H1 (cell line): Measurements from ENCODE around the gene JAG1. TPM values are rescaled to one million over a fixed set of nuclear protein-coding genes. Genes with fewer than 3 reads are reported as not detected.

Source experiments
- CTCF ChIA-PET: fragments of 300-600 bp; sonication (Branson Sonifier 250); formaldehyde crosslinking; loops from one replicate; lab custom pipeline; 2021; ENCODE audit not compliant: partially characterized antibody; lab: Charles Lee
- POLR2A ChIA-PET: fragments of 300-600 bp; sonication (Branson Sonifier 250); formaldehyde crosslinking; loops from one replicate; lab custom pipeline; 2021; ENCODE audit warnings: inconsistent platforms; ENCODE audit not compliant: partially characterized antibody; lab: Charles Lee
- DNase-seq, 2 experiments: peaks; one replicate each; pipeline versions ENCODE4 v3.0.0 to v3.0.0-alpha.2; 2010 to 2022; ENCODE audit warnings: low spot score in 2 of 2, low read depth in 1 of 2, mixed read lengths in 1 of 2
- FAIRE-seq: peaks from 2 replicates; lab custom pipeline; 2011; peaks lifted over from hg19 to GRCh38; lab: Jason Lieb, UNC
- H2AFZ ChIP-seq: 2 replicates; pipeline ENCODE4 v1.8.1; 2012; ENCODE audit warnings: low read length, inconsistent platforms
- H2AK5ac ChIP-seq: 2 replicates; pipeline ENCODE4 v1.6.1; 2013; ENCODE audit warnings: low read depth, low read length
- H2BK120ac ChIP-seq: replicated peaks from 2 replicates; pipeline ENCODE3; 2013; ENCODE audit warnings: low read depth, low read length, inconsistent platforms
- H2BK12ac ChIP-seq: 2 replicates; pipeline ENCODE4 v1.6.1; 2013; ENCODE audit warnings: low read depth, low read length
- H2BK15ac ChIP-seq: 2 replicates; pipeline ENCODE4 v1.6.1; 2013; ENCODE audit warnings: low read length
- H2BK20ac ChIP-seq: 2 replicates; pipeline ENCODE4 v1.6.1; 2013; ENCODE audit warnings: low read length
- H2BK5ac ChIP-seq: 2 replicates; pipeline ENCODE4 v1.6.1; 2013; ENCODE audit warnings: low read depth, low read length
- H3K14ac ChIP-seq: 2 replicates; pipeline ENCODE4 v1.6.1; 2013; ENCODE audit warnings: inconsistent platforms; ENCODE audit not compliant: insufficient read length
- H3K18ac ChIP-seq: 2 replicates; pipeline ENCODE4 v1.6.1; 2013; ENCODE audit warnings: low read length; ENCODE audit errors: extremely low read depth
- H3K23ac ChIP-seq: 2 replicates; pipeline ENCODE4 v1.6.1; 2013; ENCODE audit warnings: inconsistent platforms; ENCODE audit not compliant: insufficient read length
- H3K23me2 ChIP-seq: 2 replicates; pipeline ENCODE4 v1.6.1; 2013; ENCODE audit warnings: low read depth, low read length
- H3K27ac ChIP-seq: 2 replicates; pipeline ENCODE4 v1.6.1; 2011; ENCODE audit warnings: low read depth, low read length, inconsistent platforms
- H3K27me3 ChIP-seq, 4 experiments: replicated peaks in 1 of 4; 1 replicate in 1 of 4; 2 replicates in 3 of 4; pipeline versions ENCODE4 v1.6.1 to v1.8.1; 2011 to 2013; ENCODE audit warnings: low read length in 3 of 4, mild to moderate bottlenecking in 3 of 4, inconsistent platforms in 2 of 4, mixed read lengths in 2 of 4, moderate library complexity in 1 of 4; ENCODE audit not compliant: control insufficient read depth in 3 of 4, insufficient read depth in 3 of 4; ENCODE audit errors: extremely low read depth in 1 of 4
- H3K36me3 ChIP-seq, 4 experiments: 2 replicates each; pipeline versions ENCODE4 v1.6.1 to v1.8.1; 2011 to 2013; ENCODE audit warnings: mild to moderate bottlenecking in 4 of 4, low read length in 3 of 4, moderate library complexity in 2 of 4, control low read depth in 1 of 4, inconsistent platforms in 1 of 4; ENCODE audit not compliant: insufficient read depth in 4 of 4, control insufficient read depth in 2 of 4
- H3K4ac ChIP-seq: replicated peaks from 2 replicates; pipeline ENCODE3; 2013; ENCODE audit warnings: low read length, low read depth, mixed read lengths, inconsistent platforms; ENCODE audit not compliant: insufficient read length
- H3K4me1 ChIP-seq, 4 experiments: replicated peaks in 1 of 4; 1 replicate in 1 of 4; 2 replicates in 3 of 4; pipeline versions ENCODE4 v1.6.1 to v1.8.1; 2011 to 2013; ENCODE audit warnings: low read length in 3 of 4, inconsistent platforms in 2 of 4, mixed read lengths in 1 of 4; ENCODE audit not compliant: insufficient read depth in 4 of 4, control insufficient read depth in 3 of 4
- H3K4me2 ChIP-seq, 2 experiments: 2 replicates each; pipeline versions ENCODE4 v1.6.1 to v1.8.1; 2011 to 2013; ENCODE audit warnings: low read depth in 2 of 2, low read length in 2 of 2, control low read depth in 1 of 2, inconsistent platforms in 1 of 2, mild to moderate bottlenecking in 1 of 2; ENCODE audit not compliant: insufficient read depth in 1 of 2
- H3K4me3 ChIP-seq, 4 experiments: fragments of 200-600, 300-600 bp in 1 of 4; sonication (generic), shearing (Covaris generic), sonication (Bioruptor Twin) in 1 of 4; 2 replicates each; pipeline versions ENCODE4 v1.5.1 to v1.8.1; 2011 to 2016; ENCODE audit warnings: low read length in 4 of 4, low read depth in 3 of 4, control low read depth in 2 of 4, inconsistent platforms in 2 of 4, mild to moderate bottlenecking in 2 of 4, mixed read lengths in 1 of 4, moderate library complexity in 1 of 4; ENCODE audit not compliant: insufficient read depth in 2 of 4; ENCODE audit errors: extremely low read depth in 1 of 4
- H3K56ac ChIP-seq: replicated peaks from 2 replicates; pipeline ENCODE3; 2013; ENCODE audit warnings: low read depth, mild to moderate bottlenecking, mixed read lengths, low read length, inconsistent platforms; ENCODE audit not compliant: insufficient read length
- H3K79me1 ChIP-seq: 2 replicates; pipeline ENCODE4 v1.6.1; 2013; ENCODE audit warnings: low read depth, low read length, control low read depth
- H3K79me2 ChIP-seq, 2 experiments: 2 replicates each; pipeline versions ENCODE4 v1.6.1 to v1.8.1; 2012 to 2013; ENCODE audit warnings: low read length in 2 of 2, mild to moderate bottlenecking in 2 of 2, inconsistent platforms in 1 of 2; ENCODE audit not compliant: insufficient read depth in 2 of 2, control insufficient read depth in 1 of 2
- H3K9ac ChIP-seq, 4 experiments: replicated peaks in 1 of 4; 1 replicate in 1 of 4; 2 replicates in 3 of 4; pipeline versions ENCODE4 v1.6.1 to v1.8.1; 2011 to 2013; ENCODE audit warnings: low read depth in 3 of 4, low read length in 3 of 4, control low read depth in 2 of 4, mild to moderate bottlenecking in 2 of 4, moderate library complexity in 2 of 4, inconsistent platforms in 1 of 4; ENCODE audit errors: extremely low read depth in 1 of 4
- H3K9me3 ChIP-seq, 2 experiments: 2 replicates each; pipeline versions ENCODE4 v1.6.1 to v1.8.1; 2012 to 2013; ENCODE audit warnings: mild to moderate bottlenecking in 2 of 2, moderate library complexity in 2 of 2, control low read depth in 1 of 2, inconsistent platforms in 1 of 2, low read depth in 1 of 2, low read length in 1 of 2, mixed read lengths in 1 of 2; ENCODE audit not compliant: insufficient read depth in 2 of 2
- H4K20me1 ChIP-seq, 2 experiments: replicated peaks in 1 of 2; 2 replicates each; pipeline versions ENCODE3 to v1.8.1; 2011 to 2013; ENCODE audit warnings: inconsistent platforms in 2 of 2, low read length in 2 of 2, mild to moderate bottlenecking in 1 of 2; ENCODE audit not compliant: insufficient read depth in 2 of 2, control insufficient read depth in 1 of 2
- H4K5ac ChIP-seq: 2 replicates; pipeline ENCODE4 v1.6.1; 2013; ENCODE audit warnings: low read length, low read depth, mixed read lengths, inconsistent platforms; ENCODE audit not compliant: insufficient read length
- H4K8ac ChIP-seq: 2 replicates; pipeline ENCODE4 v1.8.0; 2013; ENCODE audit warnings: mild to moderate bottlenecking, moderate library complexity, low read length, inconsistent platforms; ENCODE audit not compliant: insufficient read depth; ENCODE audit errors: extremely low read depth
- H4K91ac ChIP-seq: replicated peaks from 2 replicates; pipeline ENCODE3; 2013; ENCODE audit warnings: low read length, mixed read lengths, inconsistent platforms; ENCODE audit not compliant: insufficient read length
- BACH1 ChIP-seq: IDR thresholded peaks from 2 replicates; pipeline ENCODE4 v1.6.1; 2012; ENCODE audit warnings: low read length, improper control_type of control experiment
- EGR1 ChIP-seq: IDR thresholded peaks from 2 replicates; pipeline ENCODE4 v1.6.1; 2011; ENCODE audit warnings: low read depth, low read length, borderline replicate concordance
- EP300 ChIP-seq, 2 experiments: IDR thresholded peaks; 1 replicate in 1 of 2; 2 replicates in 1 of 2; pipeline ENCODE4 v1.6.1; 2011 to 2012; ENCODE audit warnings: low read depth in 2 of 2, low read length in 2 of 2, mild to moderate bottlenecking in 2 of 2, borderline replicate concordance in 1 of 2, inconsistent platforms in 1 of 2, moderate library complexity in 1 of 2
- HDAC2 ChIP-seq, 2 experiments: fragments of 300-600 bp in 1 of 2; sonication (generic) in 1 of 2; IDR thresholded peaks; 2 replicates each; pipeline ENCODE4 v1.6.1; 2011 to 2012; ENCODE audit warnings: low read depth in 2 of 2, low read length in 2 of 2, mild to moderate bottlenecking in 2 of 2, moderate library complexity in 2 of 2, borderline replicate concordance in 1 of 2, inconsistent platforms in 1 of 2
- JUND ChIP-seq: IDR thresholded peaks from 2 replicates; pipeline ENCODE4 v1.6.1; 2011; ENCODE audit warnings: mild to moderate bottlenecking, improper control_type of control experiment, low read length
- KDM5A ChIP-seq: fragments of 200-600 bp; IDR thresholded peaks from 2 replicates; pipeline ENCODE4 v1.7.1; 2012; ENCODE audit warnings: mild to moderate bottlenecking, low read length, inconsistent platforms, mixed read lengths
- NRF1 ChIP-seq: IDR thresholded peaks from 2 replicates; pipeline ENCODE4 v1.6.1; 2011; ENCODE audit warnings: mild to moderate bottlenecking, low read depth, low read length, improper control_type of control experiment
- POLR2A ChIP-seq, 2 experiments: IDR thresholded peaks; 1 replicate in 1 of 2; 2 replicates in 1 of 2; pipeline ENCODE4 v1.6.1; 2011; ENCODE audit warnings: low read depth in 2 of 2, low read length in 2 of 2, mild to moderate bottlenecking in 2 of 2; ENCODE audit errors: control extremely low read depth in 1 of 2
- RXRA ChIP-seq: IDR thresholded peaks from 2 replicates; pipeline ENCODE4 v1.6.1; 2011; ENCODE audit warnings: low read depth, mild to moderate bottlenecking, low read length, moderate library complexity; ENCODE audit not compliant: insufficient read depth
- SAP30 ChIP-seq: fragments of 300-600 bp; sonication (generic); IDR thresholded peaks from 2 replicates; pipeline ENCODE4 v1.7.1; 2012; ENCODE audit warnings: low read length, moderate library complexity, mild to moderate bottlenecking, inconsistent platforms; ENCODE audit not compliant: insufficient read depth, insufficient replicate concordance
- SIRT6 ChIP-seq: IDR thresholded peaks from one replicate; pipeline ENCODE4 v1.7.1; 2012; ENCODE audit warnings: low read length, inconsistent platforms
- SP1 ChIP-seq: IDR thresholded peaks from 2 replicates; pipeline ENCODE4 v1.6.1; 2011; ENCODE audit warnings: low read depth, low read length
- SUZ12 ChIP-seq: fragments of 200-600 bp; sonication (generic); IDR thresholded peaks from 2 replicates; pipeline ENCODE4 v1.6.1; 2012; ENCODE audit warnings: mild to moderate bottlenecking, inconsistent platforms, low read length, moderate library complexity, mixed read lengths
- TBP ChIP-seq: IDR thresholded peaks from 2 replicates; pipeline ENCODE4 v1.6.1; 2011; ENCODE audit warnings: low read depth, low read length, improper control_type of control experiment
- ZNF274 ChIP-seq: IDR thresholded peaks from 2 replicates; pipeline ENCODE4 v1.7.0; 2012; ENCODE audit warnings: low read length, borderline replicate concordance; ENCODE audit errors: extremely low read depth
- whole genome bisulfite sequencing, 2 experiments: shearing (Covaris generic) in 1 of 2; methylation state at CpG; one replicate each; pipeline versions ENCODE4 v1.1.6 to v1.1.7; 2013 to 2015; ENCODE audit warnings: low lambda C conversion rate in 2 of 2, mixed read lengths in 2 of 2, inconsistent platforms in 1 of 2, low coverage in 1 of 2, missing lambda C conversion rate in 1 of 2; ENCODE audit not compliant: insufficient replicate concordance in 2 of 2, insufficient coverage in 1 of 2, insufficient read length in 1 of 2; ENCODE audit errors: extremely low coverage in 1 of 2, missing lambda C conversion rate in 1 of 2; 5-methylcytosine and 5-hydroxymethylcytosine counted together
- polyA plus RNA-seq, 7 experiments: library from polyadenylated mRNA; depleted of rRNA in 3 of 7; stranded (reverse) in 5 of 7; unstranded in 2 of 7; fragments of >200 nt in 5 of 7; fragments of 200-250 nt in 2 of 7; gene quantifications; 1 replicate in 5 of 7; 2 replicates in 1 of 7; 4 replicates in 1 of 7; pipeline versions ENCODE4 v1.2.1 to v1.2.3, GENCODE V29; 2011 to 2013; ENCODE audit warnings: missing spikeins in 2 of 7, mixed read lengths in 2 of 7
- total RNA-seq: library from RNA; stranded (reverse); fragmentation: NEBNext Ultra II Directional; extraction: Animal tissue kit (Norgen Biotek cat#: 25700); gene quantifications from 2 replicates; pipeline ENCODE4 v1.2.1, GENCODE V29; 2021

JAG1 gene
- total and polyA plus RNA-seq, 2 of the 8 experiments (the other 6 are each of a cell fraction or from before 2014, with no cell fraction given): 13.5 to 27.3 TPM

DNA sequence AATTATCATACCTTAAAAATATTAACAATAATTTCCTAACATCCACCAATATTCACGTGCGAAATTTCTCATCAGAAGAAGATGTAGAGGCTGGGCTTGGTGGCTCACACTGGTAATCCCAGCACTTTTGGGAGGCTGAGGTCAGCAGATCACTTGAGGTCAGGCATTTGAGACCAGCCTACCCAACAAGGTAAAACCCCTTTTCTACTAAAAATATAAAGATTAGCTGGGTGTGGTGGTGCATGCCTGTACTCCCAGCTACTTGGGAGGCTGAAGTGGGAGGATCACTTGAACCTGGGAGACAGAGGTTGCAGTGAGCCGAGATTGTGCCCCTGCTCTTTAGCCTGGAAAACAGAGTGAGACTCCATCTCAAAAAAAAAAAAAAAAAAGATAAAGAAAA, 36.1 kb upstream of the JAG1 start:
- no peak overlapping the region for H3K4me3 ChIP-seq
- H3K9me3 ChIP-seq: no peaks in the 10 kb centered on the region
- no peaks in the 10 kb centered on the region for H3K36me3 ChIP-seq
- H3K27ac ChIP-seq: no peak overlapping the region
- no peak overlapping the region for H2BK5ac ChIP-seq
- CTCF ChIA-PET: interaction anchor here (0.7 to 0.9 kb wide), 2 partner anchors 12 to 503 kb away, joined by 3 read pairs; no protein-coding TSS in a partner anchor
- no peak overlapping the region for H2AK5ac ChIP-seq
- no peak overlapping the region for H3K4ac ChIP-seq
- no peaks in the 10 kb centered on the region for H3K79me1 ChIP-seq
- H2BK15ac ChIP-seq: no peak overlapping the region
- DNase-seq (no peak), FAIRE-seq (no peak)
- no peak overlapping the region for H3K18ac ChIP-seq
- peaks cover 3% of the 10 kb centered on the region; the same call in 1 of the 2 replicates for H3K23me2 ChIP-seq
- H4K8ac ChIP-seq: no peak overlapping the region
- no peak overlapping the region for H2BK12ac ChIP-seq
- no peaks in the 10 kb centered on the region for H4K20me1 ChIP-seq
- no peak overlapping the region for H2BK120ac ChIP-seq
- H3K79me2 ChIP-seq: no peaks in the 10 kb centered on the region
- H2BK20ac ChIP-seq: no peak overlapping the region
- H3K14ac ChIP-seq: no peak overlapping the region
- H3K23ac ChIP-seq: no peak overlapping the region
- H3K56ac ChIP-seq: no peak overlapping the region
- H2AFZ ChIP-seq: no peak overlapping the region
- H3K9ac ChIP-seq: no peak overlapping the region
- H3K4me1 ChIP-seq: peaks cover 0 to 4% (median 0%) of the 10 kb centered on the region in 4 experiments; a peak in 1 of 7 replicates
- no peak overlapping the region for H4K5ac ChIP-seq
- H3K27me3 ChIP-seq: no peaks in the 10 kb centered on the region
- 95 to 100% methylated on average over 2 to 3 of the region's 3 CpGs for WGBS, 2 experiments
- no peak overlapping the region for H4K91ac ChIP-seq
- no peak overlapping the region for H3K4me2 ChIP-seq
- POLR2A ChIA-PET: no interaction called here
- TF ChIP-seq BACH1: no peak
- TF ChIP-seq TBP: no peak
- no peak for TF ChIP-seq EGR1
- no peak for TF ChIP-seq SP1
- no peak for TF ChIP-seq JUND
- TF ChIP-seq POLR2A (IDR thresholded peaks at IDR 0.05; ENCODE audit: control extremely low read depth in 1 of 2, low read depth in 2 of 2, low read length in 2 of 2): no peak
- TF ChIP-seq SIRT6: no peak
- TF ChIP-seq KDM5A: no peak
- TF ChIP-seq SUZ12: no peak
- TF ChIP-seq EP300 (IDR thresholded peaks at IDR 0.05; ENCODE audit: borderline replicate concordance in 1 of 2, low read depth in 2 of 2, low read length in 2 of 2): no peak
- TF ChIP-seq SAP30: no peak
- TF ChIP-seq RXRA: no peak
- no peak for TF ChIP-seq HDAC2 (IDR thresholded peaks at IDR 0.05; ENCODE audit: borderline replicate concordance in 1 of 2, low read depth in 2 of 2, low read length in 2 of 2)
- TF ChIP-seq ZNF274: no peak
- TF ChIP-seq NRF1: no peak
